Naive thymus-derived CD4-positive, alpha-beta T cell (primary cell): ENCODE measurements around the gene PFDN5. TPM values are rescaled to one million over a fixed set of nuclear protein-coding genes. Genes with fewer than 3 reads are reported as not detected.

Experiments used
- ATAC-seq: fragments of 150-1000 bp; cut with Tn5 transposase; 2 replicates; pipeline ENCODE4 v1.10.0; 2021; ENCODE audit warnings: mild to moderate bottlenecking, moderate library complexity
- CTCF ChIA-PET: fragments of 350-600 bp; sonication (Branson Sonifier 250); formaldehyde crosslinking; loops from one replicate; lab custom pipeline; 2021; ENCODE audit warnings: antibody characterized with exemption; lab: Charles Lee
- POLR2A ChIA-PET: fragments of 350-600 bp; sonication (Branson Sonifier 250); formaldehyde crosslinking; loops from one replicate; lab custom pipeline; 2021; ENCODE audit warnings: antibody characterized with exemption, inconsistent platforms; lab: Charles Lee
- DNase-seq, 9 donors: peaks; one replicate each; pipeline versions ENCODE4 v3.0.0 to v3.0.0-alpha.2; 2020 to 2022; ENCODE audit warnings: mixed read lengths in 1 of 9
- H3K27ac ChIP-seq: one replicate; pipeline ENCODE4 v1.7.0; 2013; ENCODE audit warnings: mild to moderate bottlenecking, low read depth, low read length, moderate library complexity
- H3K27me3 ChIP-seq, 2 donors: one replicate each; pipeline ENCODE4 v1.7.0; 2013; ENCODE audit warnings: low read length in 2 of 2, mild to moderate bottlenecking in 2 of 2, moderate library complexity in 2 of 2; ENCODE audit not compliant: control insufficient read depth in 2 of 2, insufficient read depth in 2 of 2
- H3K36me3 ChIP-seq, 3 experiments: 1 replicate in 2 of 3; 2 replicates in 1 of 3; pipeline ENCODE4 v1.7.0; 2013; ENCODE audit warnings: low read length in 3 of 3, mild to moderate bottlenecking in 3 of 3, moderate library complexity in 1 of 3; ENCODE audit not compliant: insufficient read depth in 3 of 3, control insufficient read depth in 2 of 3
- H3K4me1 ChIP-seq, 2 donors: one replicate each; pipeline ENCODE4 v1.7.0; 2013; ENCODE audit warnings: low read length in 2 of 2, mild to moderate bottlenecking in 2 of 2, moderate library complexity in 1 of 2; ENCODE audit not compliant: control insufficient read depth in 2 of 2, insufficient read depth in 2 of 2
- H3K4me3 ChIP-seq: 2 replicates; pipeline ENCODE4 v1.7.0; 2013; ENCODE audit warnings: mild to moderate bottlenecking, low read length
- H3K9me3 ChIP-seq, 3 experiments: 1 replicate in 2 of 3; 2 replicates in 1 of 3; pipeline ENCODE4 v1.7.0; 2013; ENCODE audit warnings: low read length in 3 of 3; ENCODE audit not compliant: control insufficient read depth in 2 of 3
- H3K27ac Mint-ChIP-seq, 9 donors: one replicate each; pipeline ENCODE4 v1.8.0; 2020 to 2022; ENCODE audit warnings: mixed read lengths in 9 of 9, mild to moderate bottlenecking in 8 of 9, moderate library complexity in 5 of 9, inconsistent platforms in 2 of 9
- H3K27me3 Mint-ChIP-seq, 5 donors: one replicate each; pipeline ENCODE4 v1.8.0; 2021 to 2022; ENCODE audit warnings: mixed read lengths in 5 of 5, mild to moderate bottlenecking in 1 of 5
- H3K36me3 Mint-ChIP-seq, 5 donors: one replicate each; pipeline ENCODE4 v1.8.0; 2020 to 2022; ENCODE audit warnings: mixed read lengths in 5 of 5, mild to moderate bottlenecking in 3 of 5, inconsistent platforms in 1 of 5
- H3K4me1 Mint-ChIP-seq, 7 donors: one replicate each; pipeline ENCODE4 v1.8.0; 2020 to 2022; ENCODE audit warnings: mixed read lengths in 7 of 7, mild to moderate bottlenecking in 3 of 7, inconsistent platforms in 1 of 7
- H3K4me3 Mint-ChIP-seq, 10 donors: one replicate each; pipeline ENCODE4 v1.8.0; 2020 to 2022; ENCODE audit warnings: mild to moderate bottlenecking in 10 of 10, mixed read lengths in 10 of 10, moderate library complexity in 6 of 10, inconsistent platforms in 2 of 10
- H3K9me3 Mint-ChIP-seq, 11 donors: one replicate each; pipeline ENCODE4 v1.8.0; 2020 to 2022; ENCODE audit warnings: mixed read lengths in 11 of 11, mild to moderate bottlenecking in 4 of 11, inconsistent platforms in 1 of 11, moderate library complexity in 1 of 11
- intact Hi-C, 2 donors: fragments of 100-400 bp; cut with micrococcal nuclease; formaldehyde crosslinking; loops; one replicate each; pipeline ENCODE4 v1.15.1; 2023
- polyA plus RNA-seq, 2 donors: library from polyadenylated mRNA; unstranded; fragments of 300-500 nt; fragmentation: Illumina TruSeq; gene quantifications; one replicate each; pipeline ENCODE4 v1.2.3, GENCODE V29; 2021
- total RNA-seq, 6 experiments: library from RNA in 5 of 6; stranded (reverse) in 5 of 6; gene quantifications; 1 replicate in 5 of 6; 2 replicates in 1 of 6; pipeline ENCODE4 v1.2.3 and lab custom pipeline; 2021 to 2026

Gene PFDN5
- total and polyA plus RNA-seq, 7 experiments from 2014 or later = 323 to 1,956 (median 754) TPM

GRCh38 chr12:53313996-53314395 lies 18.7 kb downstream of the PFDN5 start:
- no peak overlapping the region for H3K4me3 ChIP-seq
- POLR2A ChIA-PET = no interaction called here
- DNase-seq (no peak), ATAC-seq (no peak)
- no peaks in the 10 kb centered on the region for H3K4me1 ChIP-seq
- H3K27ac ChIP-seq = no peak overlapping the region
- CTCF ChIA-PET = interaction anchor here (0.6 to 0.7 kb wide), 2 partner anchors 26 to 39 kb away, joined by 3 read pairs; no protein-coding TSS in a partner anchor
- H3K36me3 ChIP-seq = peaks cover 3 to 69% (median 29%) of the 10 kb centered on the region in 3 experiments
- H3K36me3 Mint-ChIP-seq = peaks cover 5 to 43% (median 20%) of the 10 kb centered on the region in 5 donors
- no peaks in the 10 kb centered on the region for H3K9me3 ChIP-seq
- peak overlapping the region in 1 of 9 donors; percentile 72 for H3K27ac Mint-ChIP-seq
- no peaks in the 10 kb centered on the region for H3K27me3 Mint-ChIP-seq
- intact Hi-C loops = no loop called here
- no peaks in the 10 kb centered on the region for H3K27me3 ChIP-seq
- no peak overlapping the region for H3K4me3 Mint-ChIP-seq
- peaks cover 4 to 11% (median 5%) of the 10 kb centered on the region in 7 donors for H3K4me1 Mint-ChIP-seq
- H3K9me3 Mint-ChIP-seq = peaks cover 0 to 1% (median 0%) of the 10 kb centered on the region in 11 donors

- Mint-ChIP-seq H3K9me3 (peaks cover 0 to 1% (median 0%) of the 10 kb centered on the region in 11 donors), H3K4me1 (peaks cover 23 to 44% (median 41%) of the 10 kb centered on the region in 7 donors), H3K27me3 (no peaks in the 10 kb centered on the region), H3K27ac (peak overlapping the region; percentile 94 to 98 (median 94)), H3K36me3 (peaks cover 5 to 16% (median 9%) of the 10 kb centered on the region in 5 donors), H3K4me3 (peak overlapping the region; percentile 94 to 99 (median 96))
- Histone ChIP-seq H3K4me3 (peak overlapping the region; percentile 98), H3K4me1 (peaks cover 25 to 31% of the 10 kb centered on the region in 2 donors), H3K27ac (peak overlapping the region; percentile 73), H3K36me3 (peaks cover 0 to 31% (median 3%) of the 10 kb centered on the region in 3 experiments), H3K9me3 (no peaks in the 10 kb centered on the region), H3K27me3 (no peaks in the 10 kb centered on the region)
- intact Hi-C loops = loop anchor here (1.0 to 5.0 kb wide), 16 partner anchors 21 to 407 kb away; partner anchors contain the start of genes CALCOCO1 (in 2 of the 2), CSAD (in 2 of the 2), ESPL1 (in 2 of the 2) and MYG1 (in 2 of the 2)
- POLR2A ChIA-PET = interaction anchor here (0.6 to 4.6 kb wide), 21 partner anchors 10 to 273 kb away, joined by 3 to 81 read pairs (median 3); partner anchors contain the start of genes ESPL1, MYG1, PFDN5 and SP1
- no peak for ATAC-seq
- peak in 1 of 9 donors; percentile 8 for DNase-seq
- CTCF ChIA-PET = interaction anchor here (0.5 to 8.6 kb wide), 27 partner anchors 10 to 275 kb away, joined by 3 to 90 read pairs (median 4); partner anchors contain the start of genes MYG1, PFDN5 and SP1
Measured at GRCh38 chr12:53320352-53321195, 25.2 kb downstream of the PFDN5 start.

- H3K27ac ChIP-seq = peak overlapping the region; percentile 82
- Mint-ChIP-seq H3K27me3 (peaks cover 0 to 13% (median 0%) of the 10 kb centered on the region in 5 donors), H3K4me3 (peak overlapping the region; percentile 87 to 97 (median 95)), H3K27ac (peak overlapping the region; percentile 88 to 98 (median 94)), H3K4me1 (peaks cover 25 to 49% (median 43%) of the 10 kb centered on the region in 7 donors), H3K36me3 (peaks cover 0 to 1% (median 0%) of the 10 kb centered on the region in 5 donors), H3K9me3 (no peaks in the 10 kb centered on the region)
- intact Hi-C loops = loop anchor here (1.0 to 5.0 kb wide), 9 partner anchors 21 to 403 kb away; partner anchors contain the start of genes EIF4B (in 2 of the 2), CALCOCO1 (in 1 of the 2) and SP1 (in 1 of the 2)
- H3K36me3 ChIP-seq = peaks cover 0 to 3% (median 0%) of the 10 kb centered on the region in 3 experiments
- no peaks in the 10 kb centered on the region for H3K27me3 ChIP-seq
- CTCF ChIA-PET = interaction anchor here (0.5 to 8.6 kb wide), 19 partner anchors 21 to 344 kb away, joined by 3 to 90 read pairs (median 4); partner anchors contain the start of genes MYG1 and PFDN5
- DNase-seq = peak; percentile 24 to 70 (median 66)
- no peaks in the 10 kb centered on the region for H3K9me3 ChIP-seq
- peak; percentile 35 for ATAC-seq
- peak overlapping the region; percentile 78 for H3K4me3 ChIP-seq
- POLR2A ChIA-PET = interaction anchor here (0.7 to 6.2 kb wide), 19 partner anchors 11 to 318 kb away, joined by 3 to 52 read pairs (median 4); partner anchors contain the start of genes CSAD, EIF4B, MYG1 and PFDN5
- H3K4me1 ChIP-seq = peaks cover 25 to 37% of the 10 kb centered on the region in 2 donors
Measured at GRCh38 chr12:53324113-53324778, 28.9 kb downstream of the PFDN5 start.

- Mint-ChIP-seq H3K4me3 (peak overlapping the region; percentile 87 to 97 (median 95)), H3K27ac (peak overlapping the region; percentile 88 to 98 (median 94)), H3K9me3 (no peaks in the 10 kb centered on the region), H3K4me1 (peaks cover 24 to 47% (median 43%) of the 10 kb centered on the region in 7 donors), H3K36me3 (no peaks in the 10 kb centered on the region), H3K27me3 (peaks cover 0 to 13% (median 0%) of the 10 kb centered on the region in 5 donors)
- no peaks in the 10 kb centered on the region for H3K36me3 ChIP-seq
- DNase-seq = peak; percentile 60 to 91 (median 69)
- intact Hi-C loops = loop anchor here (1.0 to 5.0 kb wide), 9 partner anchors 20 to 402 kb away; partner anchors contain the start of genes EIF4B (in 2 of the 2), CALCOCO1 (in 1 of the 2) and SP1 (in 1 of the 2)
- H3K9me3 ChIP-seq = no peaks in the 10 kb centered on the region
- H3K27me3 ChIP-seq = no peaks in the 10 kb centered on the region
- ChIA-PET CTCF (interaction anchor here (0.7 to 8.6 kb wide), 8 partner anchors 20 to 345 kb away, joined by 3 to 90 read pairs (median 4); no protein-coding TSS in a partner anchor), POLR2A (interaction anchor here (0.9 to 6.2 kb wide), 9 partner anchors 19 to 176 kb away, joined by 3 to 52 read pairs (median 8); partner anchors contain the start of genes CSAD, MYG1, PFDN5 and SP1)
- peaks cover 25 to 37% of the 10 kb centered on the region in 2 donors for H3K4me1 ChIP-seq
- peak overlapping the region; percentile 82 for H3K27ac ChIP-seq
- peak overlapping the region; percentile 78 for H3K4me3 ChIP-seq
- ATAC-seq = peak; percentile 71
Measured at GRCh38 chr12:53324779-53325510, 29.6 kb downstream of the PFDN5 start.

GRCh38 chr12:53325511-53326061 lies 30.2 kb downstream of the PFDN5 start:
- H3K27me3 ChIP-seq = no peaks in the 10 kb centered on the region
- intact Hi-C loops = loop anchor here in 1 of 2 donors (2.0 kb wide), 1 partner anchor 319 kb away; the partner anchor contains the start of gene EIF4B
- H3K4me1 ChIP-seq = peaks cover 19 to 32% of the 10 kb centered on the region in 2 donors
- Mint-ChIP-seq H3K4me3 (peak overlapping the region; percentile 76 to 96 (median 87)), H3K36me3 (no peaks in the 10 kb centered on the region), H3K27ac (peak overlapping the region in 5 of 9 donors; percentile 62 to 84 (median 75)), H3K27me3 (peaks cover 0 to 17% (median 0%) of the 10 kb centered on the region in 5 donors), H3K4me1 (peaks cover 19 to 42% (median 36%) of the 10 kb centered on the region in 7 donors), H3K9me3 (no peaks in the 10 kb centered on the region)
- no peak for ATAC-seq
- ChIA-PET POLR2A (interaction anchor here (1.0 to 6.2 kb wide), 6 partner anchors 19 to 175 kb away, joined by 4 to 52 read pairs (median 14); partner anchors contain the start of genes CSAD, MYG1, SP1 and TARBP2), CTCF (interaction anchor here (0.6 to 8.6 kb wide), 5 partner anchors 10 to 183 kb away, joined by 3 to 90 read pairs (median 4); no protein-coding TSS in a partner anchor)
- peak overlapping the region; percentile 78 for H3K4me3 ChIP-seq
- H3K27ac ChIP-seq = peak overlapping the region; percentile 82
- H3K9me3 ChIP-seq = no peaks in the 10 kb centered on the region
- H3K36me3 ChIP-seq = no peaks in the 10 kb centered on the region
- peak in 4 of 9 donors; percentile 14 to 33 (median 25) for DNase-seq
